ENCODE data around the gene DYRK1B. TPM values are rescaled to one million over a fixed set of nuclear protein-coding genes. Genes with fewer than 3 reads are reported as not detected.

Gene DYRK1B
- polyA plus RNA-seq, 1 of the 3 experiments (the other 2 are of a cell fraction) = 17.2 TPM

- TF ChIP-seq, protein P1, sequence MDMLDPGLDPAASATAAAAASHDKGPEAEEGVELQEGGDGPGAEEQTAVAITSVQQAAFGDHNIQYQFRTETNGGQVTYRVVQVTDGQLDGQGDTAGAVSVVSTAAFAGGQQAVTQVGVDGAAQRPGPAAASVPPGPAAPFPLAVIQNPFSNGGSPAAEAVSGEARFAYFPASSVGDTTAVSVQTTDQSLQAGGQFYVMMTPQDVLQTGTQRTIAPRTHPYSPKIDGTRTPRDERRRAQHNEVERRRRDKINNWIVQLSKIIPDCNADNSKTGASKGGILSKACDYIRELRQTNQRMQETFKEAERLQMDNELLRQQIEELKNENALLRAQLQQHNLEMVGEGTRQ (IDR thresholded peaks at IDR 0.05; ENCODE audit: borderline replicate concordance, low read depth, low read length) = no peak
- no peak for TF ChIP-seq REST (IDR thresholded peaks at IDR 0.05; ENCODE audit: low read depth, low read length)
- TF ChIP-seq TEAD4 (IDR thresholded peaks at IDR 0.05; ENCODE audit: borderline replicate concordance, insufficient read depth) = no peak
These were observed 40.4 kb upstream of the DYRK1B start (continued) for GRCh38 chr19:39874404-39874803.

DNA sequence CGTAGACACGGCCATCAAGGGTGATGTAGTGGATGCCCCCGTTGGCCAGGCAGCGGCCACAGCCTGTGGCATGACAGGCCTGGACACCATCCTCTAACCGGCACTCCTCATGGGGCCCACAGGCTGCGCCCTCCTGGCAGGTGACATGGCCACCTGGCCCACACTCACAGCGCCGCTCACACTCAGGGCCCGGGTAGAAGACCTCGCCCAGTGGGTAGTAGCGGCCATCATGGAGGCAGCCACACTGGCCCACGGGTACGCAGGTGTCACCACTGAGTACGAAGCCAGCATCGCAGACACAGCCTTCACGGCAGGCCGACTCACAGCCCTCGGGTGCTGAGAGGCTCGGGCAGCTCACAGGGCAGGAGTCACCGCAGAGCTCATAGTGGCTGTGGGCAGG, 39.4 kb upstream of the DYRK1B start:
- H3K9me3 ChIP-seq = no peaks in the 10 kb centered on the region
- H3K79me2 ChIP-seq (ENCODE audit: insufficient read depth) = no peaks in the 10 kb centered on the region
- H2AFZ ChIP-seq (ENCODE audit: low read depth) = no peak overlapping the region
- no peaks in the 10 kb centered on the region; a peak in 1 of 4 replicates for H3K4me1 ChIP-seq (ENCODE audit: control insufficient read depth in 1 of 2, insufficient read depth in 2 of 2, low read depth in 1 of 2, low read length in 1 of 2)
- H3K9me2 ChIP-seq = no peaks in the 10 kb centered on the region
- ChIA-PET POLR2A (no interaction called here), CTCF (interaction anchor here (0.6 kb wide), 1 partner anchor 160 kb away, joined by 3 read pairs; no protein-coding TSS in a partner anchor)
- no peaks in the 10 kb centered on the region for H3K36me3 ChIP-seq (replicated peaks in 1 of 2; ENCODE audit: control insufficient read depth in 1 of 2, insufficient read depth in 2 of 2, low read length in 1 of 2)
- no peak overlapping the region for H3K9ac ChIP-seq
- no peak overlapping the region for H3K27ac ChIP-seq (ENCODE audit: low read depth in 2 of 2, low read length in 1 of 2)
- WGBS (ENCODE audit: low lambda C conversion rate) = 78% methylated on average over 18 of the region's 20 CpGs
- no peak overlapping the region for H3K4me2 ChIP-seq
- no peak for TF ChIP-seq NRF1 (IDR thresholded peaks at IDR 0.05; ENCODE audit: low read depth, low read length)
- TF ChIP-seq RCOR1 (IDR thresholded peaks at IDR 0.05; ENCODE audit: low read length) = no peak
- no peak for TF ChIP-seq RXRA (IDR thresholded peaks at IDR 0.05; ENCODE audit: borderline replicate concordance, low read depth)
- no peak for TF ChIP-seq YY1 (IDR thresholded peaks at IDR 0.05; ENCODE audit: low read depth)
- TF ChIP-seq FOXM1 (IDR thresholded peaks at IDR 0.05; ENCODE audit: low read depth) = no peak
- no peak for TF ChIP-seq POLR2AphosphoS5 (IDR thresholded peaks at IDR 0.05; ENCODE audit: low read depth, low read length)
- TF ChIP-seq SIN3A (IDR thresholded peaks at IDR 0.05; ENCODE audit: borderline replicate concordance, low read depth, low read length) = no peak
- no peak for TF ChIP-seq CHD2 (IDR thresholded peaks at IDR 0.05; ENCODE audit: low read length, partially characterized antibody)
- no peak for TF ChIP-seq NFIC (IDR thresholded peaks at IDR 0.05; ENCODE audit: borderline replicate concordance)
- TF ChIP-seq MXI1 (IDR thresholded peaks at IDR 0.05; ENCODE audit: low read depth, low read length) = no peak
- TF ChIP-seq RFX5 (IDR thresholded peaks at IDR 0.05; ENCODE audit: low read length) = no peak
- TF ChIP-seq, protein P2, sequence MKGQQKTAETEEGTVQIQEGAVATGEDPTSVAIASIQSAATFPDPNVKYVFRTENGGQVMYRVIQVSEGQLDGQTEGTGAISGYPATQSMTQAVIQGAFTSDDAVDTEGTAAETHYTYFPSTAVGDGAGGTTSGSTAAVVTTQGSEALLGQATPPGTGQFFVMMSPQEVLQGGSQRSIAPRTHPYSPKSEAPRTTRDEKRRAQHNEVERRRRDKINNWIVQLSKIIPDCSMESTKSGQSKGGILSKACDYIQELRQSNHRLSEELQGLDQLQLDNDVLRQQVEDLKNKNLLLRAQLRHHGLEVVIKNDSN (IDR thresholded peaks at IDR 0.05; ENCODE audit: borderline replicate concordance, low read depth) = no peak
- TF ChIP-seq, protein P3, sequence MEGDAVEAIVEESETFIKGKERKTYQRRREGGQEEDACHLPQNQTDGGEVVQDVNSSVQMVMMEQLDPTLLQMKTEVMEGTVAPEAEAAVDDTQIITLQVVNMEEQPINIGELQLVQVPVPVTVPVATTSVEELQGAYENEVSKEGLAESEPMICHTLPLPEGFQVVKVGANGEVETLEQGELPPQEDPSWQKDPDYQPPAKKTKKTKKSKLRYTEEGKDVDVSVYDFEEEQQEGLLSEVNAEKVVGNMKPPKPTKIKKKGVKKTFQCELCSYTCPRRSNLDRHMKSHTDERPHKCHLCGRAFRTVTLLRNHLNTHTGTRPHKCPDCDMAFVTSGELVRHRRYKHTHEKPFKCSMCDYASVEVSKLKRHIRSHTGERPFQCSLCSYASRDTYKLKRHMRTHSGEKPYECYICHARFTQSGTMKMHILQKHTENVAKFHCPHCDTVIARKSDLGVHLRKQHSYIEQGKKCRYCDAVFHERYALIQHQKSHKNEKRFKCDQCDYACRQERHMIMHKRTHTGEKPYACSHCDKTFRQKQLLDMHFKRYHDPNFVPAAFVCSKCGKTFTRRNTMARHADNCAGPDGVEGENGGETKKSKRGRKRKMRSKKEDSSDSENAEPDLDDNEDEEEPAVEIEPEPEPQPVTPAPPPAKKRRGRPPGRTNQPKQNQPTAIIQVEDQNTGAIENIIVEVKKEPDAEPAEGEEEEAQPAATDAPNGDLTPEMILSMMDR (IDR thresholded peaks at IDR 0.05) = no peak
- no peak for TF ChIP-seq TAF1 (IDR thresholded peaks at IDR 0.05; ENCODE audit: borderline replicate concordance, low read depth, low read length)
- no peak for TF ChIP-seq FOXJ3 (CRISPR knock-in tag; IDR thresholded peaks at IDR 0.05)
- TF ChIP-seq REST (IDR thresholded peaks at IDR 0.05; ENCODE audit: low read depth, low read length) = no peak
- no peak for TF ChIP-seq GABPA (IDR thresholded peaks at IDR 0.05; ENCODE audit: low read depth)
- TF ChIP-seq JUND (IDR thresholded peaks at IDR 0.05) = no peak
- no peak overlapping the region for H3K4me3 ChIP-seq (ENCODE audit: low read depth in 2 of 2, low read length in 1 of 2)
- no peak for DNase-seq
- no peaks in the 10 kb centered on the region for H3K27me3 ChIP-seq (ENCODE audit: insufficient read depth)
- no peaks in the 10 kb centered on the region for H3F3A ChIP-seq (replicated peaks; ENCODE audit: insufficient read depth)
- no peaks in the 10 kb centered on the region for H4K20me1 ChIP-seq (ENCODE audit: insufficient read depth)

All from SK-N-SH (cell line).